Measurements from ENCODE around the gene SLC29A2.
"Not testable (repeated sequence)": the region's sequence is repeated elsewhere in the genome, so short reads cannot be mapped to it uniquely, and the experiment has no call there.

The SLC29A2 gene

DNA sequence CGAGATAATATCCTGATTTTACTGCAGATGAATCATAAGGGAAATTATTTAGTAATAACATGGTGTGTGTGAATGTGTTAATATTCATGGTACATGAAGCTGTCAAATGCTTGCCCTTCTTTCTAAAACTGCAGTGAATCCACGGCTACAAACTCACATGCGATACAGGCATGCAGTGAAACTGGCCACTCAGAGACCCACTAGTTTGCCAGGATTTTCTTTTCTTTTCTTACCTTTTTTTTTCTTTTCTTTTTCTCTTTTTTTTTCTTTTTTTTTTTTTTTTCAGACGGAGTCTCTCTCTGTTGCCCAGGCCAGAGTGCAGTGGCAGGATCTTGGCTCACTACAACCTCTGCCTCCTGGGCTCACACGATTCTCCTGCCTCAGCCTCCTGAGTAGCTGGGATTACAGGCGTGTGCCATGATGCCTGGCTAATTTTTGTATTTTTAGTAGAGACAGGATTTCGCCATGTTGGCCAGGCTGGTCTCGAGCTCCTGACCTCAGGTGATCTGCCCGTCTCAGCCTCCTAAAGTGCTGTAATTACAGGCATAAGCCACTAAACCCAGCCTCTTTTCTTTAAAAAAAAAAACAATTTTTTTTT is 2.2 kb upstream of the SLC29A2 start:
- TF ChIP-seq ZNF384 (IDR thresholded peaks at IDR 0.05), result peak; percentile 63
- ChIA-PET POLR2A (interaction anchor here (1.0 kb wide), 2 partner anchors 13 to 85 kb away, joined by 3 read pairs; partner anchors contain the start of gene YIF1A), CTCF (interaction anchor here (1.0 to 1.3 kb wide), 4 partner anchors 11 to 16 kb away, joined by 3 to 8 read pairs (median 4); no protein-coding TSS in a partner anchor)
- not testable (repeated sequence) for DNase-seq (ENCODE audit: extremely low spot score)

DNA sequence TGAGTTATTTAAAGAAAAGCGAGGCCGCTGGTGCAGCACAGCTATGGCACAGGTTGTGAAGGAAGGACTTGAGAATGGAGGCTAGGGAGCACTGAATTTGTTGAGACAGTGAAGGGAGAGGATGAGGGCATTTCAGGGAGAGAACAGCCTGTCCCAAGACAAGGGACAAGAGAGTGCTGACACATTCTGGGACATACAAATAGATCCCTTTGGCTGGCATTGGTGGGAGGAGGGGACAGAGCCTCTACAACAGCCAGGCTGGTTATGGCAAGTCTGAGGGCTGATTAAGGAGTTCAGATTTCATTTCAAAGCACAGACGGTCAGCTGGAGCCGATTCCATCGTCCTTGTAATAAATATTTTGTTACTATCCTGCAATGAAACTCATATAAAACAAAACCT is 1.7 kb upstream of the SLC29A2 start:
- ChIA-PET POLR2A (interaction anchor here (1.0 kb wide), 2 partner anchors 13 to 84 kb away, joined by 3 read pairs; partner anchors contain the start of gene YIF1A), CTCF (interaction anchor here (1.2 to 1.3 kb wide), 2 partner anchors 13 to 16 kb away, joined by 4 to 8 read pairs; no protein-coding TSS in a partner anchor)
- TF ChIP-seq ELF4 (IDR thresholded peaks at IDR 0.05), result no peak
- no peak for TF ChIP-seq LEF1 (IDR thresholded peaks at IDR 0.05; ENCODE audit: borderline replicate concordance)
- TF ChIP-seq, protein P1, sequence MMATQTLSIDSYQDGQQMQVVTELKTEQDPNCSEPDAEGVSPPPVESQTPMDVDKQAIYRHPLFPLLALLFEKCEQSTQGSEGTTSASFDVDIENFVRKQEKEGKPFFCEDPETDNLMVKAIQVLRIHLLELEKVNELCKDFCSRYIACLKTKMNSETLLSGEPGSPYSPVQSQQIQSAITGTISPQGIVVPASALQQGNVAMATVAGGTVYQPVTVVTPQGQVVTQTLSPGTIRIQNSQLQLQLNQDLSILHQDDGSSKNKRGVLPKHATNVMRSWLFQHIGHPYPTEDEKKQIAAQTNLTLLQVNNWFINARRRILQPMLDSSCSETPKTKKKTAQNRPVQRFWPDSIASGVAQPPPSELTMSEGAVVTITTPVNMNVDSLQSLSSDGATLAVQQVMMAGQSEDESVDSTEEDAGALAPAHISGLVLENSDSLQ (IDR thresholded peaks at IDR 0.05), result no peak
- TF ChIP-seq ZNF384 (IDR thresholded peaks at IDR 0.05), result no peak
- peak; percentile 4 for DNase-seq (ENCODE audit: extremely low spot score)

DNA sequence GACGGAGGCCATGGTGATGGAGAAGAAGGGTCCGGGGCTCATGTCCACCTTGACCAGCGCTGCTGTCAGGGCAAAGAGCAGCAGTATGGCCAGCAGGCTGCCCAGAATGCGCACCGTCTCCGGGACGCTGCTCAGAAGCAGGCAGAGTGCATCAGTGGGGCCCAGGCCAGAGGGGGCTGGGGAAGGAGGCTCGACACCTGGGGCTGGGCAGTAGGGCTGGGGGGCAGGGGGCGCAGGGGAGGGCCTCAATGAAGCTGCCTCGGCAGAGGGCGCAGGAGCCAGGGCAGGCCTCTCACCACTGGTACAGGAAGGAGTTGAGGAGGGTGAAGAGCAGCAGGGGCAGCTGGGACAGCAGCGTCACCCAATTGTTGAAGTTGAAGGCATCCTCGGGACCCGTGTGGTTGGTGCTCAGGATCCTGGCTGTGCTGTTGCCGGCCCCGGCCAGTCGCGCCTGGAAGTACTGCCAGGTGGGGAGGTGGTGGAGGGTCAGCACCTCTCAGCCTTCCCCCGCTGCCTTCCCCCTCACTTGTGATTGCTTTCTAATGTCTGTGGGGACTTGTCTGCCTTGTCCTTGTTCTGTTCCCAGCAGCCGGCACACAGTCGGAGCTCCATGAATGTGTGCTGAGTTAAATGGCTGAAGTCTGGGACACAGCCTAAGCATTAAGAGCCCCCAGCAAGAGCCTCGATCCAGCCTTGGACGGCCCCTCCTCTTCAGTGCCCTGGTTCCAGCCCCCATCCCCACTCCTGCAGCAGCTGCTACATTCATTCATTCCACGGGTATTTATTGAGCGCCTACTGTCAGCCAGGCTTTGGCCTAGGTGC is 2.3 kb downstream of the SLC29A2 start:
- TF ChIP-seq HDGF (IDR thresholded peaks at IDR 0.05; ENCODE audit: borderline replicate concordance) (no peak), FOXK2 (IDR thresholded peaks at IDR 0.05) (no peak), FOXA1 (IDR thresholded peaks at IDR 0.05) (no peak), BHLHE40 (IDR thresholded peaks at IDR 0.05; ENCODE audit: borderline replicate concordance) (no peak), ARNT (IDR thresholded peaks at IDR 0.05) (no peak), ZNF384 (IDR thresholded peaks at IDR 0.05) (no peak), ELF4 (IDR thresholded peaks at IDR 0.05) (no peak), L3MBTL2 (conservative IDR thresholded peaks at IDR 0.05) (no peak), SUZ12 (IDR thresholded peaks at IDR 0.05) (no peak), CTBP1 (IDR thresholded peaks at IDR 0.05; ENCODE audit: borderline replicate concordance) (no peak), SP1 (IDR thresholded peaks at IDR 0.05) (no peak), NFRKB (IDR thresholded peaks at IDR 0.05) (no peak), FOXM1 (IDR thresholded peaks at IDR 0.05; ENCODE audit: borderline replicate concordance) (no peak), TARDBP (IDR thresholded peaks at IDR 0.05) (no peak), LEF1 (IDR thresholded peaks at IDR 0.05; ENCODE audit: borderline replicate concordance) (no peak)
- TF ChIP-seq, protein P1 (IDR thresholded peaks at IDR 0.05), result no peak
- ChIA-PET POLR2A (interaction anchor here (0.6 to 3.2 kb wide), 4 partner anchors 16 to 385 kb away, joined by 3 to 19 read pairs (median 12); partner anchors contain the start of genes B4GAT1, BRMS1 and YIF1A), CTCF (interaction anchor here (1.0 to 1.4 kb wide), 3 partner anchors 16 to 58 kb away, joined by 3 to 6 read pairs (median 4); no protein-coding TSS in a partner anchor)
- no peak for DNase-seq (ENCODE audit: extremely low spot score)

DNA sequence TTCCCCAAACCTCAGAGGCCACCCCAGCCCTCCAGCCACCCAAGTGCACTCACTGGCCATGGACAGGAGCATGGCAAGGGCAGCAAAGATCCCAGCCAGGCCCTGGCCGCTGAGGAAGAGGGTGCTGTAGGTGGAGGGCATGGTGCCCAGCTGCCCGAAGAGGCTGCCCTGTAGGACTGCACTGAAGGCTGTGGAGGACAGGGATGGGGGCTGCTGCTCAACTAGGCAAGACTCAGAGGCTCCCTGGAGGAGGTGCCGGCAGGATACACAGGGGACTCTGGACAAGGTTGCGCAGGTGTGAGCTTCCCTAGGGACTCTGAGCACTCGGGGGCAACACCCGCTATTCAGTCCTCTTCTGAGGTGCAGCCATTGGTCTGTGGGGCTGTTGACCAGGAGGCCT is 3.1 kb downstream of the SLC29A2 start:
- POLR2A ChIA-PET, result no interaction called here
- CTCF ChIA-PET, result no interaction called here
- no peak for TF ChIP-seq ELF4 (IDR thresholded peaks at IDR 0.05)
- no peak for TF ChIP-seq FOXK2 (IDR thresholded peaks at IDR 0.05)
- TF ChIP-seq FOXM1 (IDR thresholded peaks at IDR 0.05; ENCODE audit: borderline replicate concordance), result no peak
- TF ChIP-seq CTBP1 (IDR thresholded peaks at IDR 0.05; ENCODE audit: borderline replicate concordance), result no peak
- no peak for TF ChIP-seq HDGF (IDR thresholded peaks at IDR 0.05; ENCODE audit: borderline replicate concordance)
- TF ChIP-seq, protein P1 (IDR thresholded peaks at IDR 0.05), result no peak
- no peak for TF ChIP-seq L3MBTL2 (conservative IDR thresholded peaks at IDR 0.05)
- no peak for TF ChIP-seq SP1 (IDR thresholded peaks at IDR 0.05)
- no peak for TF ChIP-seq TARDBP (IDR thresholded peaks at IDR 0.05)
- no peak for TF ChIP-seq NFRKB (IDR thresholded peaks at IDR 0.05)
- TF ChIP-seq LEF1 (IDR thresholded peaks at IDR 0.05; ENCODE audit: borderline replicate concordance), result no peak
- TF ChIP-seq ZNF384 (IDR thresholded peaks at IDR 0.05), result no peak
- TF ChIP-seq SUZ12 (IDR thresholded peaks at IDR 0.05), result no peak
- no peak for TF ChIP-seq BHLHE40 (IDR thresholded peaks at IDR 0.05; ENCODE audit: borderline replicate concordance)
- TF ChIP-seq ARNT (IDR thresholded peaks at IDR 0.05), result no peak
- no peak for TF ChIP-seq FOXA1 (IDR thresholded peaks at IDR 0.05)
- no peak for DNase-seq (ENCODE audit: extremely low spot score)

DNA sequence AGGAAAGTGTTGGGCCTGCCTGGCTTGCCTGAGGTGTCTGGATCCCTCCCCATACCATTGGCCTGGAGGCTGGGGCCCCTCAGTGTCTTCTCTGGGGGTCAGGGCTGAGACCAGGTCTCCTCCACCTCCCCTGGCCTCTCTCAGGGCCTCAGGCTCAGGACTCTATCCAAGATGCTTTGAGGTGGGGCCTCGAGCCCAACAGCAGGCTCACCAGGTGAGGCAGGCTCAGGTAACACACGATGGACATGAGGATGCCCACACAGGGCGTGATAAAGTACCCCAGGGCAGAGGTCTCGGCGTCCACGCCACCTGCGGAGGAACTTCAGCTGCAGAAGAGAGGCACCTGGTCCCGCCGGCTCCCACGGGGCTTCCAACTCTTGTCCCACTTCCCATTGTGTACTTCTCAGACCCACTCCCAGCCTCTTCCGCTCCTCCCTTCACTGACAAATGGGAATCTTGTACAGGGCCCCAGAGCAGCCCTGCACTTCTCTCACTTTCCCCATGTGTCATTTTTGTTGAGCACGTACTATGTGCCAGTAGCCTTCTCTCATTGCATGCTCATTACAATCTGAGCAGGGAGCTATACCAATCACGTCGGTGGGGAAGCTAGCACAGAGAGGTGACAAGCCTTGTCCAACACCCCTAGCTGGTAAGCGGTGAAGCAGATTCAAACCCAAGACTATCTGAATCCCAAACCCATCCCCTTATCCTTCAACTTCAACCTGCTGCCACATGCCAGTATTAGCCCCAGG is 3.8 kb downstream of the SLC29A2 start:
- DNase-seq (ENCODE audit: extremely low spot score), result no peak
- ChIA-PET CTCF (no interaction called here), POLR2A (no interaction called here)
- no peak for TF ChIP-seq SP1 (IDR thresholded peaks at IDR 0.05)
- no peak for TF ChIP-seq ARNT (IDR thresholded peaks at IDR 0.05)
- TF ChIP-seq HDGF (IDR thresholded peaks at IDR 0.05; ENCODE audit: borderline replicate concordance), result no peak
- TF ChIP-seq ELF4 (IDR thresholded peaks at IDR 0.05), result no peak
- TF ChIP-seq SUZ12 (IDR thresholded peaks at IDR 0.05), result no peak
- TF ChIP-seq ZNF384 (IDR thresholded peaks at IDR 0.05), result no peak
- no peak for TF ChIP-seq FOXM1 (IDR thresholded peaks at IDR 0.05; ENCODE audit: borderline replicate concordance)
- TF ChIP-seq NFRKB (IDR thresholded peaks at IDR 0.05), result no peak
- TF ChIP-seq TARDBP (IDR thresholded peaks at IDR 0.05), result no peak
- no peak for TF ChIP-seq LEF1 (IDR thresholded peaks at IDR 0.05; ENCODE audit: borderline replicate concordance)
- no peak for TF ChIP-seq CTBP1 (IDR thresholded peaks at IDR 0.05; ENCODE audit: borderline replicate concordance)
- TF ChIP-seq, protein P1 (IDR thresholded peaks at IDR 0.05), result no peak
- TF ChIP-seq FOXK2 (IDR thresholded peaks at IDR 0.05), result no peak
- TF ChIP-seq L3MBTL2 (conservative IDR thresholded peaks at IDR 0.05), result no peak
- no peak for TF ChIP-seq FOXA1 (IDR thresholded peaks at IDR 0.05)
- no peak for TF ChIP-seq BHLHE40 (IDR thresholded peaks at IDR 0.05; ENCODE audit: borderline replicate concordance)

Data from HEK293T (cell line).